Heart right ventricle (tissue), 16 donors: ENCODE data around the gene DAGLB. TPM values are rescaled to one million over a fixed set of nuclear protein-coding genes. Genes with fewer than 3 reads are reported as not detected.

Experiments used
- ATAC-seq, 8 donors: fragments of 200-7000 bp; cut with Tn5 transposase; one replicate each; pipeline ENCODE4 v1.9.1; 2020; ENCODE audit warnings: mild to moderate bottlenecking in 8 of 8, moderate library complexity in 8 of 8, moderate number of reproducible peaks in 1 of 8
- DNase-seq, 2 donors: peaks; one replicate each; pipeline ENCODE4 v3.0.0-alpha.2; 2020
- H3K27ac ChIP-seq, 10 donors: fragments of 200-600 bp; sonication (generic) in 2 of 10; one replicate each; pipeline versions ENCODE4 v1.5.0 to v1.8.0; 2020 to 2022; ENCODE audit warnings: mild to moderate bottlenecking in 3 of 10
- H3K27me3 ChIP-seq, 7 donors: fragments of 200-600 bp; one replicate each; pipeline ENCODE4 v1.8.0; 2021 to 2022; ENCODE audit warnings: mild to moderate bottlenecking in 2 of 7
- H3K36me3 ChIP-seq, 9 donors: fragments of 200-600 bp; sonication (generic) in 1 of 9; one replicate each; pipeline versions ENCODE4 v1.5.0 to v1.8.0; 2020 to 2022; ENCODE audit warnings: mild to moderate bottlenecking in 2 of 9
- H3K4me1 ChIP-seq, 9 donors: fragments of 200-600 bp; sonication (generic) in 1 of 9; one replicate each; pipeline versions ENCODE4 v1.5.0 to v1.8.0; 2020 to 2022; ENCODE audit warnings: mild to moderate bottlenecking in 4 of 9
- H3K4me3 ChIP-seq, 10 donors: fragments of 200-600 bp; sonication (generic) in 2 of 10; one replicate each; pipeline versions ENCODE4 v1.5.0 to v1.8.0; 2020 to 2022; ENCODE audit warnings: mild to moderate bottlenecking in 7 of 10, moderate library complexity in 2 of 10
- H3K9me3 ChIP-seq, 11 donors: fragments of 200-600 bp in 10 of 11; sonication (generic) in 2 of 11; one replicate each; pipeline versions ENCODE4 v1.5.0 to v1.8.0; 2013 to 2022; ENCODE audit warnings: mild to moderate bottlenecking in 2 of 11, control low read depth in 1 of 11, moderate library complexity in 1 of 11
- WGBS, 2 donors: extraction: QIAGEN DNeasy Blood & Tissue Kit; methylation state at CpG; one replicate each; pipeline ENCODE4 v1.1.7; 2013; ENCODE audit warnings: inconsistent platforms in 1 of 2; 5-methylcytosine and 5-hydroxymethylcytosine counted together
- intact Hi-C, 10 donors: fragments of 100-400 bp; cut with DNase I; formaldehyde crosslinking; loops; one replicate each; pipeline versions ENCODE4 v1.11.1 to v1.14.2; 2022
- polyA plus RNA-seq, 2 donors: library from polyadenylated mRNA; stranded (reverse); fragments of 200-250 nt; gene quantifications; one replicate each; pipeline ENCODE4 v1.2.3, GENCODE V29; 2013
- total RNA-seq, 10 donors: library from RNA; stranded (reverse); fragmentation: NEBNext Ultra II Directional in 3 of 10; extraction: Animal tissue kit (Norgen Biotek cat#: 25700) in 3 of 10; gene quantifications; one replicate each; pipeline versions ENCODE4 v1.2.1 to v1.2.4, GENCODE V29; 2021 to 2023
- TF ChIP-seq, protein P1 (sequence below), 9 donors: fragments of 200-600 bp; sonication (generic) in 2 of 9; IDR thresholded peaks; one replicate each; pipeline versions ENCODE4 v1.5.0 to v1.8.0; 2021 to 2022; ENCODE audit warnings: antibody characterized with exemption in 9 of 9, mild to moderate bottlenecking in 5 of 9, moderate library complexity in 1 of 9
- donor health status: Arrhythmogenic right ventricular cardiomyopathy.
- donor health status: ischemic (EF 13 %, LVEDD 7.1; RV severe dilation, severe dysfunction).
- donor health status: healthy with polysubstance abuse.
- donor health status: DM: no; HTN: yes; CAD: no.
- donor health status: DM: no; HTN: no; CAD: no.
- donor health status: ischemic (EF 25% LVEDD 6.9; RV normal size, moderate dysfunction).
- donor health status: ischemic (EF 25% LVEDD 5.7; RV mildly dilated, moderate dysfunction).
- donor health status: healthy.
- donor health status: DM: yes; HTN: yes; CAD: no.
- donor health status: Ischemic cardiomyopathy.
- donor health status: ischemic (EF 35%, LVEDD 5.7; RV mildly dilated, moderate dysfunction).
- donor health status: nonischemic (EF 11% LVEDD 7.7; RV severe dilation, severe dysfunction).
- donor health status: DM: yes; HTN: yes; CAD: no.
- donor health status: PGD.
- donor health status: ischemic (EF 29% LVEDD 5.4; RV normal size, mild dysfunction).
- donor health status: nonischemic (EF 23%, LVEDD 6.1; RV moderate dilation, normal function).

Gene DAGLB
- total and polyA plus RNA-seq, 12 donors: 4.8 to 12.9 (median 6.3) TPM

DNA sequence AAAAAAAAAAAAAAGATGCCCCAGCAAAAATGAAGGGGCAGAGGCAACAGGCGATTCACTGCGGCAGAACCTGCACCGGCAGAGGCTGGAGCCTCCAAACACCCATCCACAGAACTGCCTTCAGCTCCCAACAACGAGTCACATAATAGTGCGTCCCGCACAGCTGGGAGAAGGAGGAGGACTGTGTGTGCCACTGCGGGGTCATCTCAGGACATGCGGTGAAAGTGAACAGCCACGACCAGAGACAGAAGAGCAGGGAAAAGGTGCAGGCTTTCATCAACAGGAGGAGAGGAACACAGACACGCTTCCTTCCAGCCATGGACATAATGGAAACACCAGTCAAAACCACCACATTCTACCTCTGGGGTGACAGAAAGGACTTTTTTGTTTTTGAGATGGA lies 34.1 kb downstream of the DAGLB start:
- WGBS, 2 donors: 91 to 92% methylated on average over 10 of the region's 10 CpGs
- Histone ChIP-seq H3K9me3 (no peaks in the 10 kb centered on the region), H3K27me3 (no peaks in the 10 kb centered on the region), H3K4me3 (no peak overlapping the region), H3K4me1 (no peaks in the 10 kb centered on the region), H3K27ac (no peak overlapping the region), H3K36me3 (peaks cover 0 to 98% (median 68%) of the 10 kb centered on the region in 9 donors)
- DNase-seq: no peak
- ATAC-seq: no peak
- TF ChIP-seq, protein P1, sequence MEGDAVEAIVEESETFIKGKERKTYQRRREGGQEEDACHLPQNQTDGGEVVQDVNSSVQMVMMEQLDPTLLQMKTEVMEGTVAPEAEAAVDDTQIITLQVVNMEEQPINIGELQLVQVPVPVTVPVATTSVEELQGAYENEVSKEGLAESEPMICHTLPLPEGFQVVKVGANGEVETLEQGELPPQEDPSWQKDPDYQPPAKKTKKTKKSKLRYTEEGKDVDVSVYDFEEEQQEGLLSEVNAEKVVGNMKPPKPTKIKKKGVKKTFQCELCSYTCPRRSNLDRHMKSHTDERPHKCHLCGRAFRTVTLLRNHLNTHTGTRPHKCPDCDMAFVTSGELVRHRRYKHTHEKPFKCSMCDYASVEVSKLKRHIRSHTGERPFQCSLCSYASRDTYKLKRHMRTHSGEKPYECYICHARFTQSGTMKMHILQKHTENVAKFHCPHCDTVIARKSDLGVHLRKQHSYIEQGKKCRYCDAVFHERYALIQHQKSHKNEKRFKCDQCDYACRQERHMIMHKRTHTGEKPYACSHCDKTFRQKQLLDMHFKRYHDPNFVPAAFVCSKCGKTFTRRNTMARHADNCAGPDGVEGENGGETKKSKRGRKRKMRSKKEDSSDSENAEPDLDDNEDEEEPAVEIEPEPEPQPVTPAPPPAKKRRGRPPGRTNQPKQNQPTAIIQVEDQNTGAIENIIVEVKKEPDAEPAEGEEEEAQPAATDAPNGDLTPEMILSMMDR (IDR thresholded peaks at IDR 0.05): no peak
- intact Hi-C loops: no loop called here

DNA sequence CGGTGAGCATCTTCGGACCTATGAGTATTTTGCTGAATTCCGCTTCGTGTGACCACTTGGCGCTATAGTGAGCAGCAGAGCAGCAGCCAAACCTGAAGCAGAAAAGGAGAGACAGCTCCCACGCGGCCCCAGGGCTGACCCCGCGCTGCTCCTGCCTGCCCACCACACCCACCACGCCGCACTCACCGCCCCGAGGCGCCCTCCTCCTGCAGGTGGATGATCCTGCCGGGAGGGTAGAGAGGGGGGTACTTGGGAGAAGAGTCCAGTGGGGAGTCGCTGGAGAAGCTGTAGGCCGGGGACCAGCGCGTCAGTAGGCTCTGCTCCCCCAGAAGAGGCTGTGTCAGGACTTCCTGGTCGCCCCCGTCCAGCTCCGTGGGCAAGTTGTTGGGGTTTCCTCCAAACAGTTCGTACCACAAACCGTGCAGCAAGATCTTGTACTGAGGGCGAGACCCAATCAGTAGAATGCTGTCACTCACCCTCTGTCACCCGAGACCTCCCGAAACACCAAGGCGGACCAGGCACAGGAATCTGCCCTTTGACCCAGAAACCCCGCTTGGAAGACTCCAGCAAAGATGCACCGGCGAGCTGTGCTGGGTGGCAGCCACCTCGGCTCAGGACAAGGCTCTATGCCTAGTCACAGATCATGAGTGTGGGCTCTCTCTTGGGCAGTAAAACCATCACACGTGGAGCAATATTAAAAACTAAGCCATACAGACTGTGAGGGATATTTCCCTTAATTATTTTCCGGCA lies 37.6 kb downstream of the DAGLB start:
- 87 to 91% methylated on average over 34 of the region's 34 CpGs for WGBS, 2 donors
- no peak overlapping the region for H3K4me3 ChIP-seq
- intact Hi-C loops: no loop called here
- no peak for DNase-seq
- peaks cover 0 to 100% (median 86%) of the 10 kb centered on the region in 9 donors for H3K36me3 ChIP-seq
- no peaks in the 10 kb centered on the region for H3K27me3 ChIP-seq
- no peak overlapping the region for H3K27ac ChIP-seq
- no peaks in the 10 kb centered on the region for H3K4me1 ChIP-seq
- TF ChIP-seq, protein P1 (IDR thresholded peaks at IDR 0.05): no peak
- ATAC-seq: peak in 4 of 8 donors; percentile 21 to 64 (median 24)
- H3K9me3 ChIP-seq: no peaks in the 10 kb centered on the region

DNA sequence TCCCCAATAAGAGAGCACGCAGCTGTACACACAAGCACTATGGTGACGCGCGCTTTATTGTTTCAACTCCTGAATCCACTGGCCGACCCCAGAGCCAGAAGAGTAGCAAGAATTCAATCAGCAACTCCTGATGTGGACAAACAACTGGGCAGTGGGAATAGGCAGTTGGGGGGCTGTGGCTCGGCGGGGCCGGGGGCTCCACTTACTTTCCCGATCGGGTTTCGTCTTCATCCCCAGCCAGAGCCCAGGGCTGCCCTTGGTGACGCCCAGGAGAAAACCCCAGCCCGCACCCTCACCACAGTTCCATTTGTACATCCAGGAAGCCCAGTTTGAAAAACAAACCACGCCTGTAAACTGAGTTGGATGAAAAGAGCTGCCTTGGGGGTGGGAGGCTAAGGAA lies 38.7 kb downstream of the DAGLB start:
- TF ChIP-seq, protein P1 (IDR thresholded peaks at IDR 0.05): no peak
- H3K9me3 ChIP-seq: no peaks in the 10 kb centered on the region
- no peak overlapping the region for H3K27ac ChIP-seq
- peaks cover 0 to 100% (median 90%) of the 10 kb centered on the region in 9 donors for H3K36me3 ChIP-seq
- H3K4me3 ChIP-seq: no peak overlapping the region
- intact Hi-C loops: no loop called here
- no peaks in the 10 kb centered on the region for H3K27me3 ChIP-seq
- peak in 1 of 8 donors; percentile 7 for ATAC-seq
- DNase-seq: no peak
- H3K4me1 ChIP-seq: no peaks in the 10 kb centered on the region
- WGBS, 2 donors: 95 to 96% methylated on average over 14 of the region's 14 CpGs

DNA sequence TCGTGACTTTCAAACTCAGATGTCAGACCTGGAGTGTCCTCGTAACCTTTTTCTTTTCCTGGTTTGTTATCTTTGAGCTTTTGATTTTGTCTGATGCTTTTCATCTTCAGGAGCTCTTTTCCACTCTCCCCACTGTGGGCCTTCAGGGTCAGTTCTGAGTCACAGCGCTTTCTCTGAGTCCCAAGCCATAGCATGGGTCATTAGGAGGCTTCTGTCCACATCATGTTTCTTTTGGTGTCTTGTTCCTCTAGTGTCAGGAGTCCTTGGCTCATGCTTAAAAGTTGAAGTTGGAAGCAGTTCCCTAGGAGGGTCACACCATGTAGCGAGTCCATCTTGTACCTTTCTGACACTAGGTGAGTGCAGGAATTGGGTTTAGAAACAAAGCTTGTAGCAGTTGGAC lies 40.3 kb downstream of the DAGLB start:
- TF ChIP-seq, protein P1 (IDR thresholded peaks at IDR 0.05): no peak
- ATAC-seq: no peak
- Histone ChIP-seq H3K27ac (no peak overlapping the region), H3K9me3 (no peaks in the 10 kb centered on the region), H3K4me1 (no peaks in the 10 kb centered on the region), H3K27me3 (no peaks in the 10 kb centered on the region), H3K4me3 (no peak overlapping the region), H3K36me3 (peaks cover 0 to 100% (median 79%) of the 10 kb centered on the region in 9 donors)
- intact Hi-C loops: no loop called here
- 98 to 99% methylated on average over 4 of the region's 4 CpGs for WGBS, 2 donors
- DNase-seq: no peak
